GM12878 (cell line): ENCODE measurements around the gene USPL1. TPM values are rescaled to one million over a fixed set of nuclear protein-coding genes. Genes with fewer than 3 reads are reported as not detected.
"Not testable (repeated sequence)": the region's sequence is repeated elsewhere in the genome, so short reads cannot be mapped to it uniquely, and the experiment has no call there.

Experiments used
- ATAC-seq: fragments of 200-7000 bp; cut with Tn5 transposase; 3 replicates; pipeline ENCODE4 v1.9.1; 2020; ENCODE audit warnings: mild to moderate bottlenecking, moderate library complexity
- BruUV-seq: library from RNA; stranded (reverse); fragments of 400-500 nt; replicated peaks from 2 replicates; lab custom pipeline; 2021; lab: Mats Ljungman, UMichigan
- CTCF ChIA-PET: fragments of 300-600 bp; sonication (Branson Sonifier 250); formaldehyde crosslinking; extraction: SDS; loops from one replicate; lab custom pipeline; 2021; ENCODE audit warnings: inconsistent platforms; lab: Yijun Ruan, JAX
- POLR2A ChIA-PET: fragments of 350-600 bp; formaldehyde crosslinking; extraction: SDS; loops from one replicate; lab custom pipeline; 2021; ENCODE audit warnings: inconsistent platforms; lab: Charles Lee
- RAD21 ChIA-PET: fragments of 300-600 bp; sonication (Branson Sonifier 250); formaldehyde crosslinking; loops from one replicate; lab custom pipeline; 2023; ENCODE audit warnings: antibody characterized with exemption; ENCODE audit not compliant: unreplicated experiment; lab: Charles Lee
- SMC1A ChIA-PET: fragments of 300-600 bp; sonication (Branson Sonifier 250); formaldehyde crosslinking; loops from one replicate; lab custom pipeline; 2023; ENCODE audit not compliant: unreplicated experiment, uncharacterized antibody; lab: Charles Lee
- DNase-seq: peaks from one replicate; pipeline ENCODE4 v3.0.0-alpha.2; 2011; ENCODE audit warnings: low read depth, low spot score
- FAIRE-seq: peaks from 3 replicates; lab custom pipeline; 2011; peaks lifted over from hg19 to GRCh38; lab: Jason Lieb, UNC
- H2AFZ ChIP-seq: 2 replicates; pipeline ENCODE4 v1.6.0; 2011; ENCODE audit warnings: low read depth, low read length, control low read depth; ENCODE audit not compliant: control insufficient read depth
- H3K27ac ChIP-seq: 2 replicates; pipeline ENCODE4 v1.5.1; 2011; ENCODE audit warnings: control low read depth; ENCODE audit not compliant: control insufficient read depth, insufficient read depth
- H3K27me3 ChIP-seq, 2 experiments: replicated peaks in 1 of 2; 2 replicates each; pipeline versions ENCODE4 v1.6.0 to v1.6.1; 2011; ENCODE audit warnings: low read length in 1 of 2; ENCODE audit not compliant: control insufficient read depth in 2 of 2, insufficient read depth in 2 of 2
- H3K36me3 ChIP-seq, 2 experiments: 2 replicates each; pipeline ENCODE4 v1.5.1; 2011; ENCODE audit warnings: low read length in 1 of 2; ENCODE audit not compliant: control insufficient read depth in 2 of 2, insufficient read depth in 2 of 2
- H3K4me1 ChIP-seq: 2 replicates; pipeline ENCODE4 v1.6.1; 2011; ENCODE audit warnings: mild to moderate bottlenecking, low read length, moderate library complexity, mixed read lengths; ENCODE audit not compliant: control insufficient read depth, insufficient read depth
- H3K4me2 ChIP-seq: 2 replicates; pipeline ENCODE4 v1.6.0; 2011; ENCODE audit warnings: control low read depth; ENCODE audit not compliant: control insufficient read depth, insufficient read depth
- H3K4me3 ChIP-seq: fragments of 200-600 bp; sonication (generic); 2 replicates; pipeline ENCODE4 v1.5.1; 2016
- H3K79me2 ChIP-seq: 2 replicates; pipeline ENCODE4 v1.6.0; 2011; ENCODE audit warnings: low read length; ENCODE audit not compliant: control insufficient read depth, insufficient read depth
- H3K9ac ChIP-seq: 2 replicates; pipeline ENCODE4 v1.8.0; 2011; ENCODE audit warnings: low read length, control low read depth, mixed read lengths; ENCODE audit not compliant: control insufficient read depth, insufficient read depth
- H3K9me3 ChIP-seq: replicated peaks from 3 replicates; pipeline ENCODE4 v1.5.1; 2011; ENCODE audit warnings: mild to moderate bottlenecking, low read length; ENCODE audit not compliant: control insufficient read depth, insufficient read depth
- H4K20me1 ChIP-seq: 2 replicates; pipeline ENCODE4 v1.6.0; 2011; ENCODE audit not compliant: control insufficient read depth, insufficient read depth
- BHLHE40 ChIP-seq, 2 experiments: fragments of 450-650 bp in 1 of 2; IDR thresholded peaks; 2 replicates each; pipeline ENCODE4 v1.6.1; 2011 to 2017; ENCODE audit warnings: low read depth in 2 of 2, borderline replicate concordance in 1 of 2, improper control_type of control experiment in 1 of 2, low read length in 1 of 2, mild to moderate bottlenecking in 1 of 2
- BMI1 ChIP-seq: fragments of 450-650 bp; IDR thresholded peaks from 2 replicates; pipeline ENCODE4 v1.6.1; 2016; ENCODE audit warnings: mild to moderate bottlenecking, moderate library complexity, borderline replicate concordance
- CBFB ChIP-seq: IDR thresholded peaks from 2 replicates; pipeline ENCODE4 v1.6.1; 2016; ENCODE audit warnings: antibody characterized with exemption, low read depth
- CBX5 ChIP-seq: sonication (generic); IDR thresholded peaks from 2 replicates; pipeline ENCODE4 v1.6.1; 2016; ENCODE audit warnings: low read depth, moderate library complexity, mild to moderate bottlenecking, inconsistent platforms
- CREM ChIP-seq: IDR thresholded peaks from 2 replicates; pipeline ENCODE4 v1.6.1; 2014; ENCODE audit warnings: antibody characterized with exemption, low read depth
- CUX1 ChIP-seq: IDR thresholded peaks from 2 replicates; pipeline ENCODE4 v1.6.1; 2012; ENCODE audit warnings: improper control_type of control experiment, low read depth, low read length; ENCODE audit not compliant: insufficient replicate concordance
- IKZF2 ChIP-seq, 2 experiments: fragments of 450-650 bp; IDR thresholded peaks; 2 replicates each; pipeline ENCODE4 v1.6.1; 2017; ENCODE audit warnings: mild to moderate bottlenecking in 2 of 2, moderate library complexity in 2 of 2
- LARP7 ChIP-seq: fragments of 450-650 bp; IDR thresholded peaks from 2 replicates; pipeline ENCODE4 v1.6.1; 2017; ENCODE audit warnings: mild to moderate bottlenecking
- MYC ChIP-seq: IDR thresholded peaks from 2 replicates; pipeline ENCODE4 v1.6.1; 2011; ENCODE audit warnings: mild to moderate bottlenecking, low read length, moderate library complexity, inconsistent platforms; ENCODE audit not compliant: insufficient read depth, insufficient replicate concordance, insufficient read length, severe bottlenecking
- NR2F1 ChIP-seq: fragments of 450-650 bp; conservative IDR thresholded peaks from 2 replicates; pipeline ENCODE4 v1.6.1; 2017; ENCODE audit warnings: mild to moderate bottlenecking
- POU2F2 ChIP-seq: IDR thresholded peaks from 3 replicates; pipeline ENCODE4 v1.6.1; 2011; ENCODE audit warnings: low read depth, mild to moderate bottlenecking, low read length, borderline replicate concordance
- RB1 ChIP-seq: fragments of 450-650 bp; formaldehyde crosslinking; IDR thresholded peaks from 2 replicates; pipeline ENCODE4 v1.6.1; 2017; ENCODE audit warnings: mild to moderate bottlenecking, borderline replicate concordance
- SIN3A ChIP-seq: IDR thresholded peaks from 2 replicates; pipeline ENCODE4 v1.6.1; 2012; ENCODE audit warnings: low read depth, low read length, improper control_type of control experiment
- ZNF274 ChIP-seq: IDR thresholded peaks from one replicate; pipeline ENCODE4 v1.8.0; 2011; ENCODE audit not compliant: insufficient read length, insufficient read depth
- WGBS: methylation state at CpG from one replicate; pipeline ENCODE4 v1.1.6; 2016; ENCODE audit warnings: low lambda C conversion rate; ENCODE audit not compliant: insufficient replicate concordance, insufficient coverage; ENCODE audit errors: missing lambda C conversion rate; 5-methylcytosine and 5-hydroxymethylcytosine counted together
- in situ Hi-C: fragments of 300-500 bp; cut with MboI; formaldehyde crosslinking; loops from 9 replicates; pipeline ENCODE4 v1.14.3; 2018; ENCODE audit warnings: mixed read lengths
- intact Hi-C: fragments of 100-400 bp; cut with micrococcal nuclease; formaldehyde crosslinking; loops from one replicate; pipeline ENCODE4 v1.14.2; 2022; ENCODE audit not compliant: unreplicated experiment
- polyA plus RNA-seq, 11 experiments: library from polyadenylated mRNA; depleted of rRNA in 4 of 11; unstranded in 6 of 11; stranded (reverse) in 5 of 11; fragments of >200 nt; fragmentation: Nextera tagmentation in 4 of 11; fragmentation: Illumina TruSeq in 1 of 11; extraction: Ambion mirVana in 4 of 11; extraction: Trizol in 1 of 11; gene quantifications; 1 replicate in 1 of 11; 2 replicates in 10 of 11; pipeline versions ENCODE4 v1.2.1 to v1.2.3, GENCODE V29; 2011 to 2016; ENCODE audit warnings: inconsistent platforms in 2 of 11, missing spikeins in 2 of 11, low read depth in 1 of 11
- total RNA-seq, 4 experiments: library from RNA; depleted of rRNA in 3 of 4; stranded (reverse); fragments of >200 nt in 3 of 4; fragmentation: Illumina TruSeq in 1 of 4; extraction: Trizol in 1 of 4; gene quantifications; 2 replicates each; pipeline versions ENCODE4 v1.2.1 to v1.2.3, GENCODE V29; 2013 to 2021

USPL1 gene
- total and polyA plus RNA-seq, 10 of the 15 experiments (the other 5 are each of a cell fraction or from before 2014, with no cell fraction given) = 7.9 to 23.2 (median 15.8) TPM

GRCh38 chr13:30605052-30605451, 12.7 kb upstream of the USPL1 start:
- no peak for DNase-seq
- ChIA-PET CTCF (no interaction called here), SMC1A (no interaction called here), RAD21 (interaction anchor here (0.9 kb wide), 1 partner anchor 11 kb away, joined by 3 read pairs; no protein-coding TSS in a partner anchor), POLR2A (interaction anchor here (1.0 kb wide), 1 partner anchor 11 kb away, joined by 3 read pairs; no protein-coding TSS in a partner anchor)
- peaks cover 5% of the 10 kb centered on the region for H3K4me1 ChIP-seq
- TF ChIP-seq CREM (no peak), ZNF274 (no peak), BHLHE40 (IDR thresholded peaks at IDR 0.05; ENCODE audit: borderline replicate concordance in 1 of 2, low read depth in 2 of 2, low read length in 1 of 2) (no peak), CUX1 (no peak), CBX5 (no peak), RB1 (no peak), IKZF2 (IDR thresholded peaks at IDR 0.05) (no peak), CBFB (no peak), BMI1 (no peak), SIN3A (no peak), MYC (no peak), NR2F1 (no peak), POU2F2 (no peak), LARP7 (no peak)
- H2AFZ ChIP-seq = no peak overlapping the region
- H4K20me1 ChIP-seq = no peaks in the 10 kb centered on the region
- no peak for FAIRE-seq
- BruUV-seq = no TSS peak
- no peak overlapping the region for H3K4me3 ChIP-seq
- no peak overlapping the region for H3K27ac ChIP-seq
- H3K4me2 ChIP-seq = no peak overlapping the region
- in situ Hi-C loops = no loop called here
- 83% methylated on average over 7 of the region's 7 CpGs for WGBS
- H3K9ac ChIP-seq = no peak overlapping the region
- H3K27me3 ChIP-seq = no peaks in the 10 kb centered on the region
- H3K36me3 ChIP-seq = no peaks in the 10 kb centered on the region
- no peaks in the 10 kb centered on the region for H3K79me2 ChIP-seq
- no peaks in the 10 kb centered on the region for H3K9me3 ChIP-seq
- intact Hi-C loops = no loop called here
- no peak for ATAC-seq

- not testable (repeated sequence) for BruUV-seq
- 98% methylated on average over 6 of the region's 6 CpGs for WGBS
These were observed 10.5 kb upstream of the USPL1 start for GRCh38 chr13:30607186-30607585.

More at GRCh38 chr13:30607186-30607585, 10.5 kb upstream of the USPL1 start:
- in situ Hi-C loops, H3K27ac ChIP-seq, H3K27me3 ChIP-seq, H2AFZ ChIP-seq, H3K9ac ChIP-seq, H4K20me1 ChIP-seq, H3K9me3 ChIP-seq, ATAC-seq, FAIRE-seq, H3K4me3 ChIP-seq, DNase-seq, H3K79me2 ChIP-seq, H3K36me3 ChIP-seq, intact Hi-C loops, H3K4me2 ChIP-seq: not testable (repeated sequence)
- RAD21 ChIA-PET = interaction anchor here (1.2 to 1.7 kb wide), 3 partner anchors 10 to 26 kb away, joined by 3 to 4 read pairs (median 4); partner anchors contain the start of gene USPL1
- POLR2A ChIA-PET = interaction anchor here (1.4 to 3.8 kb wide), 2 partner anchors 10 to 236 kb away, joined by 3 to 17 read pairs; partner anchors contain the start of gene USPL1
- CTCF ChIA-PET = interaction anchor here (1.1 to 2.5 kb wide), 4 partner anchors 25 to 475 kb away, joined by 3 to 12 read pairs (median 4); no protein-coding TSS in a partner anchor
- peaks cover 14% of the 10 kb centered on the region for H3K4me1 ChIP-seq
- SMC1A ChIA-PET = interaction anchor here (0.9 to 4.3 kb wide), 7 partner anchors 10 to 190 kb away, joined by 3 to 24 read pairs (median 4); partner anchors contain the start of gene USPL1
